MM.1S (cell line): ENCODE data around the gene CCDC192.

ENCODE experiments used
- DNase-seq: peaks from one replicate; pipeline ENCODE4 v3.0.0-alpha.2; 2015
- H2AFZ ChIP-seq: fragments of 300-600 bp; sonication (generic); 2 replicates; pipeline ENCODE4 v1.6.0; 2016; ENCODE audit warnings: antibody characterized with exemption, low read length
- H3F3A ChIP-seq: fragments of 300-600 bp; sonication (generic); 2 replicates; pipeline ENCODE4 v1.6.1; 2016; ENCODE audit warnings: mild to moderate bottlenecking, antibody characterized with exemption, low read length, moderate library complexity, mixed read lengths; ENCODE audit not compliant: insufficient read depth
- H3K27ac ChIP-seq: fragments of 300-600 bp; sonication (generic); 2 replicates; pipeline ENCODE4 v1.5.1; 2016; ENCODE audit warnings: mild to moderate bottlenecking, low read length
- H3K27me3 ChIP-seq: fragments of 300-600 bp; sonication (generic); replicated peaks from 2 replicates; pipeline ENCODE4 v1.6.0; 2016; ENCODE audit warnings: low read length; ENCODE audit not compliant: insufficient read depth
- H3K36me3 ChIP-seq: fragments of 300-600 bp; sonication (generic); replicated peaks from 2 replicates; pipeline ENCODE4 v1.6.1; 2016; ENCODE audit warnings: mild to moderate bottlenecking, low read length, mixed read lengths; ENCODE audit not compliant: insufficient read depth
- H3K4me1 ChIP-seq: fragments of 300-600 bp; sonication (generic); 2 replicates; pipeline ENCODE4 v1.6.1; 2016; ENCODE audit warnings: low read length, mixed read lengths
- H3K4me2 ChIP-seq: fragments of 300-600 bp; sonication (generic); 2 replicates; pipeline ENCODE4 v1.6.0; 2016; ENCODE audit warnings: low read depth, low read length
- H3K4me3 ChIP-seq: fragments of 300-600 bp; sonication (generic); 2 replicates; pipeline ENCODE4 v1.5.1; 2016; ENCODE audit warnings: low read length, mixed read lengths
- H3K79me2 ChIP-seq: fragments of 300-600 bp; sonication (generic); 2 replicates; pipeline ENCODE4 v1.6.1; 2016; ENCODE audit warnings: mixed run types, low read length, mixed read lengths
- H3K9ac ChIP-seq: fragments of 300-600 bp; sonication (generic); 2 replicates; pipeline ENCODE4 v1.6.1; 2016; ENCODE audit warnings: low read length, mixed read lengths
- H3K9me2 ChIP-seq: fragments of 300-600 bp; sonication (generic); replicated peaks from 2 replicates; pipeline ENCODE4 v1.6.1; 2016; ENCODE audit warnings: mild to moderate bottlenecking, low read length, mixed read lengths; ENCODE audit not compliant: insufficient read depth
- H3K9me3 ChIP-seq: fragments of 300-600 bp; sonication (generic); replicated peaks from 2 replicates; pipeline ENCODE4 v1.6.1; 2016; ENCODE audit warnings: mild to moderate bottlenecking, low read length, mixed read lengths; ENCODE audit not compliant: insufficient read depth
- H4K20me1 ChIP-seq: fragments of 300-600 bp; sonication (generic); 2 replicates; pipeline ENCODE4 v1.6.1; 2016; ENCODE audit warnings: mild to moderate bottlenecking, low read length, moderate library complexity, mixed read lengths; ENCODE audit not compliant: insufficient read depth
- CTCF ChIP-seq: fragments of 300-600 bp; sonication (generic); IDR thresholded peaks from 2 replicates; pipeline ENCODE4 v1.5.1; 2016; ENCODE audit warnings: antibody characterized with exemption, low read length, mixed read lengths
- EZH2 ChIP-seq: fragments of 300-600 bp; sonication (generic); optimal IDR thresholded peaks from 2 replicates; pipeline ENCODE3; 2017; ENCODE audit warnings: low read depth, mild to moderate bottlenecking, antibody characterized with exemption, low read length, mixed read lengths
- EZH2phosphoT487 ChIP-seq: fragments of 300-600 bp; sonication (generic); IDR thresholded peaks from 2 replicates; pipeline ENCODE4 v1.6.1; 2018; ENCODE audit warnings: antibody characterized with exemption, low read length

Gene CCDC192

GRCh38 chr5:127799293-127799905, 96.2 kb downstream of the CCDC192 start:
- H2AFZ ChIP-seq = no peak overlapping the region
- H3K9me2 ChIP-seq = no peaks in the 10 kb centered on the region
- no peak for DNase-seq
- no peaks in the 10 kb centered on the region for H3K36me3 ChIP-seq
- no peaks in the 10 kb centered on the region for H3F3A ChIP-seq
- no peak overlapping the region for H3K4me3 ChIP-seq
- H3K9ac ChIP-seq = no peak overlapping the region
- no peak overlapping the region for H3K4me2 ChIP-seq
- no peak for TF ChIP-seq CTCF
- no peak for TF ChIP-seq EZH2phosphoT487
- TF ChIP-seq EZH2 = no peak
- no peak overlapping the region for H3K27ac ChIP-seq
- H3K4me1 ChIP-seq = no peaks in the 10 kb centered on the region
- H3K79me2 ChIP-seq = no peaks in the 10 kb centered on the region
- H4K20me1 ChIP-seq = no peaks in the 10 kb centered on the region
- H3K9me3 ChIP-seq = no peaks in the 10 kb centered on the region
- no peaks in the 10 kb centered on the region for H3K27me3 ChIP-seq

GRCh38 chr5:127801751-127802476, 98.7 kb downstream of the CCDC192 start:
- Histone ChIP-seq H4K20me1 (no peaks in the 10 kb centered on the region), H3K4me3 (no peak overlapping the region), H3K27me3 (no peaks in the 10 kb centered on the region), H3K27ac (no peak overlapping the region), H3K79me2 (no peaks in the 10 kb centered on the region), H3K9me2 (no peaks in the 10 kb centered on the region), H3F3A (no peaks in the 10 kb centered on the region), H3K4me1 (no peaks in the 10 kb centered on the region), H3K36me3 (no peaks in the 10 kb centered on the region), H3K9me3 (no peaks in the 10 kb centered on the region), H3K4me2 (no peak overlapping the region), H3K9ac (no peak overlapping the region), H2AFZ (no peak overlapping the region)
- no peak for DNase-seq
- TF ChIP-seq EZH2 = no peak
- TF ChIP-seq EZH2phosphoT487 = no peak
- TF ChIP-seq CTCF = no peak

- H3K4me3 ChIP-seq = no peak overlapping the region
- TF ChIP-seq CTCF (no peak), EZH2phosphoT487 (no peak), EZH2 (no peak)
These were observed 99.3 kb downstream of the CCDC192 start for GRCh38 chr5:127802477-127802865.

More at GRCh38 chr5:127802477-127802865, 99.3 kb downstream of the CCDC192 start:
- H2AFZ ChIP-seq = no peak overlapping the region
- H3K4me1 ChIP-seq = no peaks in the 10 kb centered on the region
- no peaks in the 10 kb centered on the region for H3K36me3 ChIP-seq
- H3K27me3 ChIP-seq = no peaks in the 10 kb centered on the region
- H3K9ac ChIP-seq = no peak overlapping the region
- H3K79me2 ChIP-seq = no peaks in the 10 kb centered on the region
- no peak for DNase-seq
- H4K20me1 ChIP-seq = no peaks in the 10 kb centered on the region
- no peak overlapping the region for H3K4me2 ChIP-seq
- H3K9me2 ChIP-seq = no peaks in the 10 kb centered on the region
- no peaks in the 10 kb centered on the region for H3K9me3 ChIP-seq
- no peak overlapping the region for H3K27ac ChIP-seq
- H3F3A ChIP-seq = no peaks in the 10 kb centered on the region
